Measurements from ENCODE around the gene ERG.

The ERG gene

DNA sequence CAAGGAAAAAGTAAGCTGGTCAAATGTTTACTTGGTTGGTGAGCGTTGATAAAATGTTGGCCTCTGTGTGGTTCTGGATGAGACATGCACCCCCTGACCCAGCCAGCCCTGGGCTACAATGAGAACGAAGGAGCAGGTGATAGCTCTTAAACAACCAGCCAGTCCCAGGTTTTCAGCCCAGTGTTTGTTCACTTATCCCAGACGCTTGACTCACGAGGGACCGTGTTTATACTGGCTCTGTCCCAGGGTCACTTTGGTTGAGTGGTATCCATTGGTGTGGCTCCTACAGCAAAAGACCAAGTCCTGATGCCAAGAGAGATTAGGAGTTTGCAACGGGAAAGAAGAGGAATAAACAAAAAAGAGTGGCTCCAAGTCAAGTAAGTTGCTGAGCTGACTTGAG is 154.6 kb downstream of the ERG start:
- Mint-ChIP-seq H3K9me3 (peaks cover 0 to 6% of the 10 kb centered on the region in 2 donors), H3K27ac (no peak overlapping the region), H3K4me3 (no peak overlapping the region), H3K4me1 (peaks cover under 1% of the 10 kb centered on the region), H3K27me3 (no peaks in the 10 kb centered on the region)
- ATAC-seq (no peak), DNase-seq (no peak)

DNA sequence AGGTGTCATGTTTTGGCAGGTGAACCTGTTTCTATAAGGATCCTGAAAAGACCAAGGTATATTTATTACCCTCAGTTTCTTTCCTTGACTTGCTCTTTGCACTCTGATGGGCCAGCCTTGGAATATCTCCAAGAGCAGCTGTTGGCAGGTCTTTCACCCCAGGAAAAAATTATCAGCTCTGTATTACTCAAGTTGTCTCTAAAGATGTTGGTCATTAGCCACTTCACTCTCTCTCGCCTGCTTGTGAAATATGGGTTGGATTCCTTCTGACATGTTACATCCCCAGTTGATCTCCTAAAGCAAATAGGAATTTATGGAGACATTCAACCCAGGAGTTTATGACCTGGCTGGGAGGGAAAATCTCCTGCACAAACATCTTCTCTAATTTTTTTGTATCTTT is 155.5 kb downstream of the ERG start:
- Mint-ChIP-seq H3K27me3 (no peaks in the 10 kb centered on the region), H3K4me1 (no peaks in the 10 kb centered on the region), H3K4me3 (no peak overlapping the region), H3K27ac (no peak overlapping the region), H3K9me3 (peaks cover 0 to 6% of the 10 kb centered on the region in 2 donors)
- no peak for ATAC-seq
- no peak for DNase-seq

DNA sequence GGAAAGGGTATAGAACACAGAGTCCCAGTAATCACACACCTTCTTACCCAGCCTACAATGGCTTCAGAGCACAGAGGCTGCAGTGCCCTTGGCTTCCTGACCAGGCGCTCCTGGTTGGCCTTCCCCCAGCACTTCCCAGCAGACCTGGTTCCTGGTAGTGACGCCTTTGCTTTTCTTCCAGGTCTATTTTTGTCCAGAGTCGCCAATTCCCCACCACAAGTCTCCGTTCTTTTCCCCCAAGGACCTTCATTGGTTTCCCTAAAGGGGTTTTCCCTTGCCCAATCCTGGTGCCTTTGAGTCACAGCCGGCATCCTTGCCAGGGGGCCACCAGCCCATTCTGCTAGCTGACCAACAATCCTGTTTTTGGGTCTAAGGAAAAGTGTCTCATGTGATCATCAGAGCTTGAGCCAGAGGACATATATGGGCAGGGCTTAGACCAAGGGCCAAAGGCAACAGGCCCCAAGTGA is 156.7 kb downstream of the ERG start:
- H3K4me3 Mint-ChIP-seq = no peak overlapping the region
- DNase-seq (no peak), ATAC-seq (no peak)
- H3K27me3 Mint-ChIP-seq = no peaks in the 10 kb centered on the region
- H3K4me1 Mint-ChIP-seq = no peaks in the 10 kb centered on the region
- H3K9me3 Mint-ChIP-seq = peaks cover 0 to 6% of the 10 kb centered on the region in 2 donors
- no peak overlapping the region for H3K27ac Mint-ChIP-seq

DNA sequence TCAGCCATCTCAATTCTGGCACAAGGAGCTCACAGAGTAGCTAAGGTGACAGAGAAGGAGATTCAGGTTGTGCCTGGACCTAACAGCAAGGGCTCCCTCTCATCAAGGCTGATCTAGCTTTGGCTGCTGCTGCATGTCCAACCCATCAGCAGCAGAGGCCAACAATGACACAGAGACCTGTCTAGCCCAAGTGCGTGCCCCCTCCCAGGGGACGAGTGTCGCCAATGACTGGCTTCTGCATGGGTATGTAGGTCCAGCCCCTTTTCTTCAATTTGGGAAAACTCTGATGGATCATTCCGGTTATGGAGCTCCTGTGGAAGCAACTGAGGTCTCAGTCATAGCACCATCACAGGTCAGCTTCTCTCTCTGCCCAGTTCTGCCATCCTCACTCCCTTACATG is 158.1 kb downstream of the ERG start:
- no peaks in the 10 kb centered on the region for H3K9me3 Mint-ChIP-seq
- H3K27ac Mint-ChIP-seq = no peak overlapping the region
- H3K4me1 Mint-ChIP-seq = no peaks in the 10 kb centered on the region
- H3K27me3 Mint-ChIP-seq = no peaks in the 10 kb centered on the region
- DNase-seq (no peak), ATAC-seq (no peak)
- H3K4me3 Mint-ChIP-seq = no peak overlapping the region

DNA sequence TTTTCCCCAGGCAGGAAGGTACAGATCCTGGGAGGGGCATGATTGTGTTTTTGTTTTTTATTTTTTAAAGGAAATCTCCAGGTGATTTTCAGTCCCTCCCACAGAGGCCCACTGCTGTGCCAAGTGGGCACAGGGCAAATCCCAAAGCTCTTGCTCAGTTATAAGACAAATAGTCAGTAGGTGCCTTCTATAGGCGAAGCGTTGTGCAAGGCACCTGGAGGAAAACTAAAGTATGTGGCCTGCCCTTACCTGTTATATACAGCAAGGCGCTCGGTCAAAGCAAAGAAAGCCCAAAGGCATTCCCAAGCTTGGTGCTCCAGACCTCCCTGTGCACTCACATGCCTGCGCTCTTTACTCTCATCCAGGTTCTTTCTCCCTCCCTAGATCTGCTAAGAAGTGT is 160.5 kb downstream of the ERG start:
- DNase-seq (no peak), ATAC-seq (no peak)
- Mint-ChIP-seq H3K9me3 (no peaks in the 10 kb centered on the region), H3K27me3 (no peaks in the 10 kb centered on the region), H3K27ac (no peak overlapping the region), H3K4me1 (no peaks in the 10 kb centered on the region), H3K4me3 (no peak overlapping the region)

DNA sequence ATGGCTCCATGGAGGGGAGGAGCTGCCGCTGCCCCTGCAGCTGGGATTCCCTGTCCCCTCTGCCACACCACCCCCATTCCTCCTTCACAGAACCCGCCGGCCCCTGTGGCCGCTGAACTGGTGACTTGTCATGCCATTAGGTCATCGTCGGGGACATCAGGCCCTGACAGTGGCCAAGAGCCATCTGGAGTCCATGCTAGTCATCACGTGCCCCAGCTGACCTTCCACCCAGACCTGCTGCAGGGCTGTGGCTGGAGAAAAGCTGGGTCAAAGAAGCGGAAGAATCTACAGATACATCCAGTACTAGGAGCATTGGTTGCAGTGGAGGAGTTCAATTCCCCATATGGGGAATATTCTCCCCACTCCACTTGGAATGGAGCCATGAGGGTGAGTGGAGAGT is 163.4 kb downstream of the ERG start:
- Mint-ChIP-seq H3K4me1 (no peaks in the 10 kb centered on the region), H3K27me3 (no peaks in the 10 kb centered on the region), H3K27ac (peak overlapping the region in 1 of 2 donors; percentile 2), H3K9me3 (no peaks in the 10 kb centered on the region), H3K4me3 (no peak overlapping the region)
- DNase-seq (no peak), ATAC-seq (no peak)

DNA sequence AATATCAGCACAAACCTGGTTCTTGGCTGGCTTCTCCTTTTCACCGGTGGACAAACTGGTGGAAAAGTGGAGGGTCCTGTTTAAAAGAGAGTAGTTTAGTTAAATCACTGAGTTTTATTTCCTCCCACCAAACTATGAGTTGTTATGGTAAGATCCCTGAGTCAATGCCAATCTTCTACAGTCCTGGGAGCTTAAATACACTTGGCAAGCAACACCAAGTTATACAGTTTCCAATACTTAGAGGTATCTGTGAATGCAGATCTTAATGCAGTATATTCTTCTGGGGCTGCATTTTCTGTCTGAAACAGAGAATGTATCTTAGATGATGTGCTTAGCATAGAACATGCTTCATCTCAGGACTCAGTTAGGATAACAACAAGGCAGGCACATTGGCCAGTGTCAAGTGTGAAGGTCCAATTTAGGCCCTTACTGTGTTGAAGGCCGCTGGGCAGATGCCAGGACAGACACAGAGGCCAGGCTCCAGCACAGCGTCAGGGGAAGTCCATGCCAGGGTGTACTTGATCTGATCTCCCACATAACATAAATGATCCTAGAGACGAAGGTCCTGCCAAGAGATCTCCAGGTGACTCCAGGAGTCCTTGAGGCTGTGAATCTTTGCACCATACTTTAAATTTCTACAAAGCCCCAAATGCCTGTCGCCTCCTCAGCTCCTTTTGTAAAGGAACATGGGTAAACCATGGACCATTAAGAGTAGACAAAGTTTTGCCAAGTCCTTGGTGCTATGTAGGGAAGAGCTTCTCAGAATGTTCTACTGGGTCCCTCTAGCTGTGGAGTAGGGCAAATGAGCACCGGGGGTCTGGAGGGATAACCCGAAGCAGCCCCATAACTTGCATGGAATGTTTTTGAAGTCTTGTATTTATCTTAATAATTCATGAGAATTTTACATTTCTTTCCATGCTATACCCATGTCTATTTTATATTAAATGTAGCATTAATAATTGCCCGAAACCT is 164.7 kb downstream of the ERG start:
- Mint-ChIP-seq H3K27ac (peak overlapping the region in 1 of 2 donors; percentile 59), H3K9me3 (no peaks in the 10 kb centered on the region), H3K27me3 (no peaks in the 10 kb centered on the region), H3K4me3 (no peak overlapping the region), H3K4me1 (no peaks in the 10 kb centered on the region)
- no peak for DNase-seq
- no peak for ATAC-seq

DNA sequence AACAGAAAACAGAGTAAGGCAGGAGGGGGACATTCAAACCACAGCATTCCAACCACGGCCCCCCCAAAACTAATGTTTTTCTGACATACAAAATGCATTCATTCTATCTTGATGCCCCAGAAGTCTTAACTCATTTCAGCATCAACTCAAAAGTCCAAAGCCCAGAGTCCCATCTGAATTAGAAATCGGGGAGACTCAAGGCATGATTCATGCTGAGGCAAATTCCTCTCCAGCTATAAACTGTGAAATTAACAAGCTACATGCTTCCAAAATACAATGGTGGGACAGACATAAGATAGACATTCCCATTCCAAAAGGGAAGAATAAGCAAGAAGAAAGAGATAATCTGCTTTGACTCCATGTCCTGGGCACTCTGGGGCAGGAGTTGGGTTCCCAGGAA is 167.6 kb downstream of the ERG start:
- DNase-seq (no peak), ATAC-seq (no peak)
- Mint-ChIP-seq H3K4me3 (no peak overlapping the region), H3K4me1 (peaks cover 16% of the 10 kb centered on the region), H3K27ac (no peak overlapping the region), H3K27me3 (no peaks in the 10 kb centered on the region), H3K9me3 (no peaks in the 10 kb centered on the region)
